ENCODE data around the gene GABRB1.

Gene GABRB1

DNA sequence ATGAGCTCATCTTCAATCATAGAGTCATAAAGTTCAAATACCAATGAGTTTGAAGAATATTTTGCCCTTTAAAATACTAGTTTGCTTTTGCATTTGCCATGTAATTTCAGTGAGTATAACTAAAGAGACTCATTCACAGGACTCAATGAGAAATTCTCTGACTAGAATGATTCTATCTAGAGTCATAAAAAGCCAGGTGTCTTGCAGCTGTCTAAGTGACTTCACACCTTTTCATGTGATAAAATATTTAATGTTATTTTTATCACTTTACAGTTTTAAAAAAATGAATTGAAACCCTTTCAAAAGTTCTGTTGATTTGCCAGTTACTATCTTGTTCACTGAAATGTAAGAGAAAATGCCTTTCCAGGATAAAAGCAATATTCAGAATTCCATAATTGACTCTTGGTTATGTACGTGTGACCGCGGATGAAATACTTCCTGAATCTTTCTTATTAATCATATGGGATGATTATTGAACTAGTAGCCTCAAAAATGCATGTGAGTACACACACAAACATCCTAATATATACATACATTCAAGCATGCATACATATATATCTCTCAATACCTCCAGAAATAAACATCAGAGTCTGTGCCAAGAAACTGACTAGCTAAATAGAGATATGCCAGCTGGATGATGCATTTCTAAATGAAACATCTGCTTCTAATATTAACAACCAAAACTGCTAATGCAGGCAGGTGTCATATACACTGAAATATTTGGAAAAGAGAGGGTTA, 87.0 kb downstream of the GABRB1 start:
- DNase-seq (ENCODE audit: low read depth), result no peak

DNA sequence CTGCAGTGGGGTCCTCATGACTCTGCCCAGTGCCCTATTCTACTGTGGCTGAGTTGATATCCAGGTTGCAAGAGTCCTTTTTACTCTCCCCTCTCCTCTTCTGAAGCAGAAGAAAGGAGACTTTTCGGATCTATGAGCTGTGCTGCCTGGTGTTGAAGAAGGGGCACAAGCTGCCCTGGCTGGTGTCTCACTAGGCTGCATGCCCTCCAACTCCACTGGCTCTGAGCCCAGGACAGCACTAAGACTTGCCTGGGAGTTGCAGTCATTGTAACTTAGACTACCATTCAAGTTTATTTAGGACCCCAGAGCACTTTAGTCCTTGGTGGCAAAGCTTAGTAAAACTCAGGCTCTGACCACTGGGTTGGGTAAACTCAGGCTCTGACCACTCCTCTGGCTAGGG, 89.4 kb downstream of the GABRB1 start:
- no peak for DNase-seq (ENCODE audit: low read depth)

DNA sequence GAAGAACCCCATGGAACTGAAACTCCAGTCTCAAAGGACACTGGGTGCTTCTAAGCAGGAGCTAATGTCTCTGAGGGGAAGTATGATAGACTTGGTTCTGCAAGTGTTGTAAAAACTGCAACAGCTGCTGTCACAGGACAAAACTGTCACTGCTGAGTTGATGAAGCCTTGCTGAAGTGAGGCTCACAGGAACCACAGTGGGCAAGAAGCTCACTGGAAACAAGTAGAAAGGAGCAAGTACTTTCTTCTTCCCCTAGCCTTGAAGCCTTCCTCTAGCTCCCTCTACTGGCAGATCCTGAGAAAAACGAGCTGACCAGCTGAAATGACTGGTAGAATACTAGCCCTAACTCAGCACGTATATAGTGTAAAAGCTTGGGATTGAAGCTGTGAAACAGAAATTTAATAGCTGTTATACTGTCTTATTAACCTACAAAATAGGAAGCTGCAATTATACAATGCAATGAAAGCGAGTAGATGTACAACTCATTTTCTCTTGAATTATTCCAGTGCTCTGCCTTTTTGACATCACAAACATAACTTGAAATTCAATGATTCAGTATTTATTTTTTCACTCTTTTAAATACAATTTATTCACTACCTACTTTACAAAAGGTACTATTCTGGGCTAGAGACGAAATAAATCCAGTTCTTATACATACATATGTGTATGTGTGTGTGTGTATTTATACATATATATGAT, 91.4 kb downstream of the GABRB1 start:
- peak; percentile 12 for DNase-seq (ENCODE audit: low read depth)

DNA sequence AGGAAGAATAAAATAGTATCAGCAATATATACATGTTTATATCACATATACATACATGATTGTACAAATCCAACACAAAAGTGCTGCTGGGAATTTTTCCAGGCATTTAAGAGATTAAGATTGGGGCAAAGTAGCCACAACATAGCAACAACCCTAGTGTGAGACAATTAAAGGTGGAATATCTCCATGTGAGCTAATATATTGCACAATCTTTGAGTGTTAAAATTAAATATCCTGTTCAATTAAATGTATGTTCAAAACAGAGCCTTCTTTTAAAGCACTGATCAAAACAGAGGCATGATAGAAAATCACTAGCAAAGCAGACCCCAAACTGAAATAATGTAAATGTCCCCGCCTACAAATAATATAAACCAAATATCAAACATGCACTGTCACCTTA, 97.6 kb downstream of the GABRB1 start:
- no peak for DNase-seq (ENCODE audit: low read depth)

DNA sequence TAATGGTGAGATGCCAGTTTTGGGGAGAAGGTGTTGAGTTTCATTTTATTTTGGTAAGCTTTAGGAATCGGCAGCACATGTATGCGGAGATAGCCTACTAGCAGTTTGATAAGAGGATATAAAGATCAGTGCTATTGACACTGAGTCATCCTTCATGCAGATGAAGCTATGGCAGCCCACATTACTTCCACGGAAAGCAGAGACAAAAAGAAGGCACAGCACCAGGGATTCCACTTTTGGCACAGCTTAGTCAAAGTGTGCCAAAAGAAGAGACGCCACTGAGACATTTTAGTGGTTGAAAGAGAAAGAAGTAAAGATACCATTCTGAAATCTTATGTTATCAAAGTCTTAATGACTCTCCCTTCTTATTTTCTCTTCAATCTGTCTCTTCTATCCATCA, 103.8 kb downstream of the GABRB1 start:
- no peak for DNase-seq (ENCODE audit: low read depth)

DNA sequence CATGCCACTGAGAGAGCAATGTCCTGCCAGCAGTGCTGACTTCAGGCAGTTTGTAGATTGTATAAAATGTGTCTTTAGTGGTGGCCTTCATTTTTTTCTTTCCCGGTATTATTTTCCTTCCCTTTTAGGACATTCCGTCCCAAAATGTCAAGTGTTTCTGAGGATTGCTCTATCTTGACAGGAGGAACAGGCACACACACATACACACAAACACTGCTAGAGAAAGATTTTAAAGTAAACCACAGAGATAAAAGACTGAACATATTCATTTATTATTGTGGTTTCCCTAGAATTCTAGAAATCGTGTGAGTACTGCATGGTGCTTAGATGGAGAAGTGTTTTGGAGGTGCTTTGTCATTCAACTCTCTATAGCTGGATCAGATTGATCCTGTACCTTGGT, 111.9 kb downstream of the GABRB1 start:
- no peak for DNase-seq (ENCODE audit: low read depth)

DNA sequence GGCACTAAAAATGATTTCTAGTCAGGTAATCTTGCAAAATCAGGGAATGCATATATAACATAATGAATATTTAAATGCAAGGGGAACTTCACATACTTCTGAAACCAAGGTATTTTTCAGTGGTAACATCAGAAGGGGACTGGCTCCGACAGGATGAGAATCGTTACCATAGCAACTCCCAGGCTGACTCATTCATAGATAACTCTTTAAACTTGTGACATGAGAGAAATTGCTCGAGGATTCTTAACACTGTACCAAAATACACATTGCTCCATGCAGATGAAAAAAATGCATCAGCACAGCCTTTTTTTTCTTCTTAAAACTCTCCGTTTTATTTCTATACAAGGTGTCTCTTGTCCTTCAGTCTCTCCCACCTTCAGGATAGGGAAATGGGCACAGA, 114.3 kb downstream of the GABRB1 start:
- no peak for DNase-seq (ENCODE audit: low read depth)

DNA sequence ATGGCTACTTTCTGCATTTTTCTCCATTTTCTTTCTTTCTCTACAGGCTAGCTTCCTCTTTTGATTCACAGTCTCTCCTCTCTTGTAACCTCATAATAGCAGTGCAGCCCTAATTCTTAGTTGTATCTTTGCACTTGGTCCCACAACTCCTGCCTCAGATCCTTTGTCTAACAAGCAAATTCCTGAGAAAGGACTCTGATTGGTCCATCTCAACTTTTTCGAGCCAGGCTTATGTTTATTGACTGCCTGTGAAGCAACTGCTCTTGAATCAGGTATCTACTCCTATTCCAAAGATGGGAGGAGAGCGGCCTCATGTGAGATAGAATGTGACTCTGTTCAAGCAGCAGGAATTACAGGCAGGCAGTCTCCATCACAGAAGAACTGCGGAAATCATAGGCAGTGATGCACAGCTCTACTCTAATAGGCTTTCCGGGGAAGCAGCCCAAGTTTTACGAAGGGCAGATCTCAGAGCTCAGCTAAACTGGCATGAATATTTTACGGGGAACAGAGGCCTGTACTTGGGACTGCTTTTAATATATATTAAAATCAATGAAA, 123.5 kb downstream of the GABRB1 start:
- no peak for DNase-seq (ENCODE audit: low read depth)

DNA sequence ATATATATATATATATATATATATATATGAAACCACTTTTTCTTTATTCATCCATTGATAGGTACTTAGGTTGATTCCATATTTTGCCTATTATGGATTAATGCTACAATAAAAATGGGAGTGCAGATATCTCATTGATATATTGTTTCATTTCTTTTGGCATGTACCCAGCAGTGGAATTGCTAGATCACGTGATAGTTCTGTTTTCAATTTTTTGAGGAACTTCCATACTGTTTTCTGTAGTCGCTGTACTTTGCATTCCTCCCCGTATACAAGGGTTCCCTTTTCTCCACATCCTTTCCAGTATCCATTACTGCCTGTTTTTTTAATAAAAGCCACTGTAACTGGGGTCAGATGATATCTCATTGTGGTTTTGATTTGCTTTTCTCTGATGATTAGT, 124.6 kb downstream of the GABRB1 start:
- DNase-seq (ENCODE audit: low read depth), result no peak

DNA sequence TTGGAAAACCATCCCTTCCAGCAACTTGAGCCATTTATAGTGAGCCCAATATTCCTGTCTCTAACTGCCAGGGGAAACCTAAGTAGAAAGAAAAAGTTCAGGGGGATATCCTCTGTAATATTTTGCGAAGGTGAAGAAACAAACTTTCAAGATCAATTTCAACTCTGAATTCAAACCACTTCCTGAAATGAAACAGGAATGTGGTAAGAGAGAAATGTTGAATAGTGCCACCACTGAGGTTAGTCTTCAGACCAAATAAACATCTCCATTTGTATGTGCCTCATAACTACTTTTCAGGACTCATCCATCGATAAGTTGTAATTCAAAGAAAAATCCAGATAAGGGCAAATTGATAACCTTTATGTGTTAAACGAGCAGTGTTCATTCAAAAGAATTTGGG, 128.7 kb downstream of the GABRB1 start:
- DNase-seq (ENCODE audit: low read depth), result no peak

DNA sequence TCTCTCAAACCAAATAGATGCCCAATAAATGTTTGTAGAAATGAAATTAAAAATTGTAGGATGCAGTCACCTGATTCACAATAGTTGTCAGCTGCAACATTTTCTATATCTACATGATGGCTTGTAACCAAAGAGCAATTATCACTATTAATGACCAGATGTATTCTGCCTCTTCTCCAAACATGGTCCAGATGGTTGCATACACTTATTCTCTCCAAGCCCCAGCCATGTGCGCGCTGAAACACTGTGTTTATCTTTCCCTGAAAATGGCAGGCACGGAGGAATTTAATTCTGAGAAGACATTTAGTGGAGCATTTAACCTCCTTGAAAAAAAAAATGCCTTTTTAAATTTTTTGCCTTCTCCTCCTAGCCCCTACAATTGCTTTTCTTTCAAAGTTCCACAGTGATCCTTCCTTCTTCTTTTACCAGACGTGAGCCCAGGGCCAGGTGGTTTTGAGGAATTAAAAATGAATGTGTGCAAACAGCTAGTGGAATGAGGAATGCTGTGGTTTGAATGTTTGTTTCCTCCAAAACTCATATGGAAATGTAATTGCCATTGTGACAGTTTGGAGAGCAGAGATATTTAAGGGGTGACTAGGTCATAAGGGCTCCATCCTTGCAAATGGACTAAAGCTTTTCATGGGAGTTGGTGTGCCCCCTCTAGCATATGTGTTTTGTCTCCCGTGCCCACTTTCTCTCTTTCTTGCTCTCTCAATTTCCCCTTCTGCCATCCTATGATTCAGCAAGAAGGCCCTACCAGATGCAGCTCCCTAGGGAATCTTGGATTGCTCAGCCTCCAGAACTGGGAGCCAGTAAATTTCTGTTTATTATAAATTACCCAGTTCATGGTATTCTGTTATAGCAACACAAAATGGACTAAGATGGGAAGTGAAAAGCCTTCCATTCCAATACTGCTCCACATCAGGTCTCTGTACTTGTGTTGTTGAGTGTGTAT, 136.0 kb downstream of the GABRB1 start:
- no peak for DNase-seq (ENCODE audit: low read depth)

DNA sequence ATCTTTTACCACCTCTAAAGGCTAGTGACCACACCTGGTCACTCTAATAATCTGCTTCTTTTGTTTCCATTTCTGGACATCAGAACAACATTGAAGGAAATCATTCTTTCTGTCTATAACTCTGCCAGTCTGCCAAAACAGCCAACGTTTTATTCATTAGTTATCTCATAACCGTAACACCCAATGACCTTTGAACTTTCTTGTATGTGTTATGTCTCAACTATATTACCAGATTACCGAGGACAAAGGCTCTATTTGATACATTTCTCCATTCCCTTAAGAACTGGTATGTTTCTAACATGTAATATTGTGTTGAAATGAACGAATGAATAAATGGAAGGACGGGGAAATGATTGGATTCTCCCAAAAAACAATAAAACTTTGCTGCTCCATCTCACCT, 152.7 kb downstream of the GABRB1 start:
- DNase-seq (ENCODE audit: low read depth), result no peak

DNA sequence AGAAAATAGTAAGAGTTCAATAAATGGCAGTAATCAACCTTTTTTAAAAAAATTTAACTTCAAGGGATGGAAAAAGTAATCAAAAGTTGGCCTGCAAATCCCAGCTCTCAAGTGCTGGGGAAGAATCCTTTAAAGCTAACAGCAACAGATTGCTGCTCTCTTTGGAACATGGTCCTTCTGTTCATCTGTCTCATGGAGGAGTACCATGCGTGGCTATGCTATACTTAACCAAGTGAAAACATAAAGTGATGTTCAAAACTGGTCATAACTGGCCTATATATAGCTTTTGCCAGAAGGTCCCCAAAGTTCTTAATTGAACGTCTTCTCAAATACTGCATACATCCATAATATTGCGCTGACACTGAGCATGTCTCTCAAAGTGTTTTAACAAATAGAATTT, 154.4 kb downstream of the GABRB1 start:
- no peak for DNase-seq (ENCODE audit: low read depth)

DNA sequence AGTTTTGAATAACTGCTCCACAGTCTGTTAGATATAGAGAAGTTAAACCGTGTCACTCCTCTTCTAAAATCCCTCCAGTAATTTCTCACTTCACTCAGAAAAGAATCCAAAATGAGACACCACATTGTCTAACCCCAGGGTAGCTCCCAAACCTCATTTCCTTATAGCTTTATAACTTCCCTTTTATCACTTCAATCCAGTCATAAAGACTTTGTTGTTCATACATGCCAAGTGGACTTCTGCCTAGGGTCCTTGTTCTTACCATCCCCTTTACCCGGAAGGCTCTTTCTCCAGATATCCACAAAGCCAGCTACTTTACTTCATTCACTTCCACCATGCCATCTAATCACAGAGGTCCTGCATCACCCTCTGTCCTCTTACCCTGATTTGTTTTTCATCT, 156.2 kb downstream of the GABRB1 start:
- no peak for DNase-seq (ENCODE audit: low read depth)

DNA sequence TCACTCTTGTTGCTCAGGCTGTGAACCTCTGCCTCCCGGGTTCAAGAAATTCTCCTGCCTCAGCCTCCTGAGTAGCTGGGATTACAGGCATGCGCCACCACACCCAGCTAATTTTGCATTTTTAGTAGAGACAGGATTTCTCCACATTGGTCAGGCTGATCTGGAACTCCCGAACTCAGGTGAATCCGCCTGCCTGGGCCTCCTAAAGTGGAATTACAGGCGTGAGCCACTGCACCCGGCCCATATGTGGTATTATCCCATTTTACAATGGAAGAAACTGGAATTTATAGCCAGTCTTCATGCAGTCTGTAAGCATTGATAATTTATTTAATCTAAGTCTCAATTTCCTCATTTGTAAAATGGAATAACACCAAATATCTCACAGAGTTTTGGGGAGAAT, 161.8 kb downstream of the GABRB1 start:
- no peak for DNase-seq (ENCODE audit: low read depth)

DNA sequence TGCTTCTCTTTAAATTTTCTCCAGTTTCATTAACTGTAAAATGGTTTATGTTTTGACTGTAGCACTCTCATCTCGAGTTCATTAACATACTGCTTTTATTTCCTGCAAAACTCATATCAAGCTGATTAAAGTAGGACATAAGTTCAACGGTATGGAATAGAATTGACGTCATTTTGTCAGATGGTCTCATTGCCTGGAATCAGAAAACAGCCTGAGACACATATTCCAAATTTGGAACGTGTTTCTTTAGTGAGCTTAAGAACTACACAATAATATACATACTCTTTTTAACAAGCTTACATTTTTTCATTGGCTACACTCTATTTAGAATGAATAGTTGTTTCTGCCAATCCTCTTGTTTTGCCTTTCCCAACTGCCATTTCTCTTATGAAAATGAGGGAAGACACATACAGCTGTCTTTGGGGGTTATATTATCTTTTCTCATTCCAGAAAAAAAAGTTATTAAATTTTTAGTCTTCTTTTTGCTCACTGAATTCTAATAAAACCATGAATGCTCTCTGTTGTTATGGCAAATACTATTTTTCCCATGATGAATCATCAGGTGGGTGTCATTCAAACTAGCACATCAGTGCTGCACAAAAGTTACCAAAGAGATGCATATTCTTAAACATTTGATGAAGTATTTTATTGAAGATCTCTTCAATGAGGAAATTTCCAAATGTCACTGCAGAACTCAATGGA, 162.8 kb downstream of the GABRB1 start:
- no peak for DNase-seq (ENCODE audit: low read depth)

DNA sequence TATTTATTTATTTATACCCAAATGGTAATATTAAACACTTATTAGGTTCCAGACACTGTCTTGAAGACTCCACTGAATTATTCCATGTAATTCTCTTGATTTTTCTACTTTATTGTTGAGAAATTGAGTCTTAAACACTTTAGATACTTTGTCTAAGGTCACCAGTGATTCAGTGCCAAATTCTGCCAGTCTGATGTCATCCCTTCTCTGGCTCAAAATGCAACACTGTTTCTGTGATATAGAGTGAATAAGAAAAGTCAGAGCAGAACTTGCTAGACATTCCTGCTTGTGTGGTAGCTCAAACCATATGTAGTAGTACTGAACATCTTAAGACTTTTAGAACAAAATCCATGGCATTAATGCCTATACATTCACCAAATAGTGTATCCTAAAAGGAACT, 164.3 kb downstream of the GABRB1 start:
- DNase-seq (ENCODE audit: low read depth), result no peak

DNA sequence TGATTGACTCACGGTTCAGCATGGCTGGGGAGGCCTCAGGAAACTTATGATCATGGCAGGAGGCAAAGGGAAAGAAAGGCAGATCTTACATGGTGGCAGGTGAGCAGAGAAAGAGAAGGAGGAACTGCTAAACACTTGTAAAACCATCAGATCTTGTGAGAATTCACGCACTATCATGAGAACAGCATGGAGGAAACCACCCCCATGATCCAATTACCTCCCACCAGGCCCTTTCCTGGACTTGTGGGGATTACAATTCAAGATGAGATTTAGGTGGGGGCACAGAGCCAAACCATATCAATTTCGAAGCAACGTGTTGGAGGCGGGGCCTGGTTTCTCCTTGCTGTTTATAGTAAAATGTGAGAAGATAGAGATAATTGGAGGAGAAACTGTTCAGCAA, 167.4 kb downstream of the GABRB1 start:
- DNase-seq (ENCODE audit: low read depth), result no peak

DNA sequence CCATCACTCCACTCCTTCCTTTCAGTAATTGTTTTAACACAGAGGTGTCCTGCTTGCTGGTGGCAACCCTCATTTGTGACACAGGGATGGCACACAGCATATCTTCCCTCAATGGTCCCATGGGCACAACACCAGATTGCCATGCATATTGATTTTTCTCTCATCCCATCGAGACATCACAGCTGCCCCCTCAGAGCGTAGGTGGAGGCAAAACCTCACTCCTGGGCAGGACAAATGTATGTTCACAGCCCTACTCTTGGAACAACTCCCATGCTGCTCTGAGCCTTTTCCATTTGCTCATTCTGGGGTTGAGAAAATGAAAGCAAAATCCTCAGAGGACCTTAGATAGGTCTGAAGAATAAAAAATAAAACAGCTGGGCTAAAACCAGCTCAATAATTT, 172.2 kb downstream of the GABRB1 start:
- no peak for DNase-seq (ENCODE audit: low read depth)

DNA sequence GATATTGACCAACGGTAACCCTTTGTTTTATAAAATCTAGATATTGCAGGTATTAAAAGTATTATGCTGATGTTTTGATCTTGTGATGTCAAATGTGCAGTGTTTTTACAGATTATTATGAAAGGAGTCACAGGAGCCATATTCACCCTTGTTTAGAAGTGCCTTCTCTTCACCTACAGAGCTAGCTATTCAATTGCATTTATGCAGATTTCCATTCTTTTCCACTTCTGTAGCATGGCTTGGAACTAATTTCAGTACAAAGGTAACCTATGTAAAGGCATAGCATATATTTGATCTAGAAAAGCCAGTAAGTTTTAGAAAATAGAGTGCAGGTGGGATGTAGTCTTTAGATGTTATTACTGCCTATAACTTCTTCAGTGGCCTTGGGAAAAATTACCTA, 176.2 kb downstream of the GABRB1 start:
- no peak for DNase-seq (ENCODE audit: low read depth)

DNA sequence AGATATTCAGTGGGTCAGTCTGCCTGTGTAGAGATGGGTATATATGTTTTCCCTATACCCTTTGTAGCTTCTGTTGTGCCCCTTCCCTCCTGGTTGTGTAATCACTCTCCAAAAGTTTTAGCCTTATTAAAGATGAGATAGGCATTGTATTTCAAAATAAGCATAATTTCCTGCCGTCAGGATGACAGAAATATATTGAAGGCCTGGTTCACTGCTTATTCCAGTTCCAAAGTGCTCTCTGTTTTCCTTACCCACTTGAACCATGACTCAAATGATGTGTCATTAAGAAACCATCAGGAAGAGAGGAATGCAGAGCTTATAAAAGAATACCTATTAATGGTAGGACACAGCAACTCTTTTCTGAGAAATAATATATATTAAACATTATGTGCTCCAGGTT, 178.5 kb downstream of the GABRB1 start:
- no peak for DNase-seq (ENCODE audit: low read depth)

DNA sequence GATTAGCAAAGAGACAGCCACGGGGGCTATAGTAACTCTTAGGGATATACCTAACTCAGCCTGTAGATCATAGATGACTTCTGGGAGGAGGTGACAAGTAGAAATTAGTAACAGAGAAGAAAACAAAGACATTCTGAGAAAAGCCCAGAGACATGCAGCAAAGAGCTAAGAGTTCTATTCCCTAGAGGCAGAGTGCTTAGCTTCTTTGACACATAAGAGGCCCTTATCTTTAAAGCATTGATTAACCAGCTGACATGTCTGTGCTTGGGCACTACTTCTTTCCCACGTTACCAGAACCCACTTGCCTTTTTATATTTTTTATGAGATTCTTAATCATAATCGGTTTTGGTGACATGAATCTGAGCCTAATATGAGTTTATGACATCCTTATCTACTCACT, 179.5 kb downstream of the GABRB1 start:
- DNase-seq (ENCODE audit: low read depth), result no peak

Measured in stimulated activated CD8-positive, alpha-beta memory T cell treated with anti-CD3 and anti-CD28 coated beads, Interleukin-12 subunit alpha, Interleukin-12 subunit beta, amount 100 ng/mL, for 1 hour (primary cell).